Measurements from ENCODE around the gene MRO.

- TF ChIP-seq POLR2A (IDR thresholded peaks at IDR 0.05) (no peak), CTCF (IDR thresholded peaks at IDR 0.05) (no peak)
These were observed 29.6 kb downstream of the MRO start for GRCh38 chr18:50790241-50790640.

Measured in thyroid gland (tissue), 4 donors.